ENCODE measurements around the gene NUP62.

The NUP62 gene

DNA sequence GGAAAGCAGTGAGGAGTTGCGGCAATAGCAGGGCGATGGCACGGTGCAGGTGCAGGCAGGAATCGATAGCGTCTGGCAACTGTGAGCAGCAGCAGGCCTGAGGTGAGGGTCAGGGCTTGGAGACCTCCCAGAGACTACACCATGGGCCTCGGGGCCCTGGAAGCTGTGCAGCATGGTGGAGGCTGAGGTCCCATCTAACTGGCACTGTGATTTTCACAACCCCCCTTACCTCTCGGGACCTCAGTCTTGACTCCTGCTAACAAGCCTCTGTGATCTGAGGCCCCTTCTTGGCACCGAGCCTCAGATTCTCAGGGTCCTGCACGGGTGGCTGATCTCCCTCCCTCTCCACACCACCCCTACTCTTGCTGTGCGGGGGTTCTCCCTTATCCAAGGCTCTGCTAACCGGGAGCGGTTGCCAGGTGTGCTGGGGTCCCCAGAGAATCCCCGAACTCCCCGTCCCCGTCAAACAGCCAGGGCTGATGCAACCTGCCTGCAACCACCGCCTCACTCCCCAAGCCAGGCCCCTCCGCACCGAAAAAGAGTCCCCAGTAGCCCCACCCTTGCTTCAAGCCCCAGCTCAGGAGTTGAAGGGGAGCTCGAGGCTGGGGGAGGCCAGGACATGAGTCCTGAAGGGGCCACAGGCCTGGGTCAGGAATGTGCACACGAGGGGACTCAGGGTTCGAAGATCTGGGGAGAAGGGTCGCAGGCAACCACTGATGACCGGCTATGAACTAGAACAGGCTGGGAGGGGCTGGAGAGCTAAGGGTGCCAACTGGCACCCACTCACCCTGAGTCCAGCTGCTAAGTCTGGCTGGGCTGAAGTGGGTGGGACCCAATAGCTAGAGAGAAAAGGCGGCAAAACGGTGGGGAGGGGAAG, 5.1 kb downstream of the NUP62 start:
- no peak for DNase-seq

DNA sequence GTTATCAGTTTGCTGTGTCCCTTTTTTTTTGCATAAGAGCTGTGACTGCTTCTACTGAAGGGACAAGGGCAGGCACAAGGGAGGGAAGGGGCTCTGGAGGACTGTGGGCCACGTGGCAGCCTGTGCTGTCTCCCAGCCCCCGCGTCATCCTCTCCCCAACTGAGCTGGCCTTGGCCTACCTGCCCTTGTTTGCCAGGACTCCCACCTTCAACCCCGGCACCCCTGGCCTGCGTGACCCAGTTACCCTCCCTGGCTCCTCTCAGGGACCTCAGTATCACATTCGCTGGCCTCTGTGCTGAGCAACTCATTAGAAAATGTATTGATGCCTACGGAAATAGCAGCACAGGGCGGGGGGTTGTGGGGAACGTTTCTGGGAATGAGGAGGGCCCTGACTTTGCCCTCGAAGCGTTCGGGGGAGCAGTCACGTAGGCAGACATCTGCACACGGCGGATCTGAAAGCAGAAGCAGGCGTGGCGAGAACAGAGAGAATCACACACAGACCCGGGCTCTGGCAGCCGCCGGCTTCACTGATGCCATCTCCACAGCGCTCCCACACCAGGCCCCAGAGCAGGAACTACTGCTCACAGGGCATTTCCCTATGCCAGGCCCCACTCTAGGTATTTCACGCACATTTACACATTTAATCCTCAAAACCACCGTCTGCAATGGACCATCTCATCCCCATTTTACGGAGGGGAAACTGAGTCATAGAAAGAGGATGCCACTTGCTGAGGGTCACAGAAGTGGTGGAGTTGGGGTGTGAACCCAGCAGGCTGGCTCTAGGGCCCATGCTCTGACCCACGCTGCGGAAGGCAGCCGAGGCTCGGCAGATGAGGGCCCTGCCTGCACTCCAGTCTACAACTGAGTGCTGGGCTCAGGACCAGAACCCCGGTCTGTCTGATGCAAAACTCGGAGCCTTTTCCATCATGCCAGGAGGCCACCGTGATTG, 6.0 kb downstream of the NUP62 start:
- no peak for DNase-seq

DNA sequence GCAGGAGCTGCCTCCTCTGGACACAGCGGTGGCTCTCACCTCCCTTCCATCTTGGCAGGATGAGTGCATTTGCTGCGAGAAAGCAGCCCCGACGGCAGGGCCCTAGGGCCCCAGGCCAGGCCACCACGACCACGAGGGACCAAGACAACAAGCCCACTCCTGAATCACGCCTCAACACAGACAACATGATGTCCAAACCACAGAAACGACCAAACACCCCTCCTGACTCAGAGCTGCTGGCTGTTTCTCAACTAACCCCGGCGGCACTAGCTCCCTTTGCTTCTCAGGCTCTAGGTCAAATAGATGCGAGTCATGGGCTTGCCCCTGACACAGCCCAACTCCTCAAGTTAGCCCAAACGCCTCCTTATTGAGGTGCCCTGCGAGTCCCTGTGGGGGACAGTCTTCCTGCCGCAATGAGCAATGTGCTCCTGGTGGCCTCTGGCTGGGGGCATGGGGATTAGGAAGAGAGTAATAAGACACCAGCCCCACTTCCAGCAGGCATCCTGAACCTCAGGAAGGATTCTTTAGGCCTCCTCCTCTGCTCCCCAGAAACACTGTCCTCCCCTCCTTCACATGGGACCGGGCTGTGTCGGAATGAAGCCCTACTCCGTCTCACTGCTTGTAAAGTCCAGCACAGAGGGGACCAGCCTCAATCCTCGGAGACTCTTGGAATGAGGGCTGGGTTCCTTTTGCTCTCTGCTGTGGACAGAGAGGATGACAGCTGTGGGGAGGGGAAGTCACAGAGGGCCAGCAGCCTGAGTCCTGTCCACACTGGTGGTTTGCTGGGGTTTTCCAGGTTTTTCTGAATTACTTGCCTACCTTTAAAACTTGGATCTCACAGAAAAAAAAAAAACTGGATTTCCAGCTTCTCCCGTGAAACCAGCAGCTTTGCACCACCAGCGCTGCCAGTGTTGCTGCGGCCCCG, 7.2 kb downstream of the NUP62 start:
- DNase-seq, result no peak

DNA sequence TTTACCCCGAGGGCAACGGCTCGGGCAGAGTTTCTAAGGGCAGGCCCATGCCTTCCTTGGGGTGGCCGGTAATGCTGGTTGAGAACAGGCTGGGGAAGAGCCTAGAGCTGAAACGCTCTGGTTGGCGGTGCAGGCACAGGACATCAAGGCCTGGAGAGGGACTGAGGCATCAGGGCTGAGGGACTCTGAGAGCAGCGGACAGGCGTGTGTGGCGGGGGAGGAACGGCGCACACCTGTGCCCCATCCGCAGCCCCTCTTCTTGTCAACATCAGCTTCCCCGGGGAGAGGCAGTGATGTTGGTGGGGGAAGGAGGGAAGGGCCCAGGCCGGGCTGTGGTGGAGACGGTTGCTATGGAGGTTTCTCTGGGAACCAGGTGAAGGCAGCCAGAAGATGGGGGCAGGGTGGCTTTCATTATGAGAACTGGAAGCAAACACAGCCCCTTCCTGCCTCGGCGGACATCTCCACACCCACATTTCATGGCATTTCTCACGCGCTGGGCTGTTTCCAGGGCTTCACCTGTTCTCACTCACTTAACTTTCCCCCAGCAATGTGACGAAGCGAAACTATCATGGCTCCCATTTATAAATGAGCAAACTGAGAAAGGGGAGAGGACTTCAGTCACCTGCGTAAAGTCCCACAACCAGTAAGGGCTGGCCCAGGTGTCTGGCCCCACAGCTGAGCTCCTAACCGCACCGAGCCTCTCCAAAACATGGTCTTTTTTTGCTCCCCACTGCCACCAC, 8.5 kb downstream of the NUP62 start:
- no peak for DNase-seq

DNA sequence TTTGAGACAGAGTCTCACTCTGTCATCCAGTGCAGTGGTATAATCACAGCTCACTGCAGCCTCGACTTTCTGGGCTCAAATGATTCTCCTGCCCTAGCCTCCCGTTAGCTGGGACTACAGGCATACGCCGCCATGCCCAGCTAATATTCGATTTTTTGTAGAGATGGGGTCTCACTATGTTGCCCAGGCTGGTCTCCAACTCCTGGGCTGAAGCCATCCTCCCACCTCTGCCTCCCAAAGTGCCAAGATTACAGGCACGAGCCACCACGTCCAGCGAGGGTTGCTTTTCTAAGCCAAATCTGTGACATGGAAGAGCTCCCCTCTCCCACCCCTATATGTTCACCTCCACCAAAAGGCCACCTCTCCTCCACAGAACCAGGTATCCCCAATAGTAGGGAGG, 11.2 kb downstream of the NUP62 start:
- no peak for DNase-seq

DNA sequence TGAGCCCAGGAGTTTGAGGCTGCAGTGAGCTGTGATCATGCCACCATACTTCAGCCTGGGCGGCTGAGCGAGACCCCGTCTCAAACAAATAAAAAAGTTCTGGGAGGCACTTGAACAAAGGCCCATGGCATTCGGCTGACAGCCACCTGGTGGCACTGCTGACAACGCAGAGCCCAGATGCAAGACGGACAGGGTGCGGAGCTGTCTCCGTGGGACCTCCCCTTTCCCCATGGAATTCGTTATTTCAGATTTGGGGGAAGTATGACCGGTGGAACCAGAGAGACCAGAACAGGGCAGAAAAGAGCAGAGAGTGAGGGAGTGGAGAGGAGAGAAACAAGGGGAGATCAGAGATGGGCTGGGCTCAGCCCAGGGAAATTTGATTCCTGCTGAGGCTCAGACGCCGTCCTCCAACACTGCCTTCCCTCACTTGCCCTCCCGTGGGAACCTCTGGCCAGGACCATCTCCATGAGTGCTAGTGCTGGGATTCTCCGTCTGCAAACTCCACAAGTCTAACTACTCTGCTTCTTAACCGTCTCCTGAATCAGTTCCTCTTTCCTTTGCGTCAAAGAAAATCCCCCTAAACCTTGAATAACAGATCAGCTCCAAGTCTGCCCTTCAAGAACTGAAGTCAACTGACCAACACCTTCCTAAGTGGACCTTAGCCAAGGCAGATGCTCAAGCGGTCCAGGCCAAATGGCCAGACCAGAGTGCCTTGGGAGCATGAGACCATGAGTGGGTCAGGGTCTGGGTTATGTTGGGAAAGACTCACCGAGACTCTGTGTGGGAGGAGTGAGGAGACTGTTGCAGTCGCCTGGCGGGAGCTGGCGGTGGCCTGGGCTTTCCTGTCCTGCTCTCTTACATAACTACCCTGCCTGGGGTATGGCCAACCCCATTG, 12.2 kb downstream of the NUP62 start:
- DNase-seq, result no peak

DNA sequence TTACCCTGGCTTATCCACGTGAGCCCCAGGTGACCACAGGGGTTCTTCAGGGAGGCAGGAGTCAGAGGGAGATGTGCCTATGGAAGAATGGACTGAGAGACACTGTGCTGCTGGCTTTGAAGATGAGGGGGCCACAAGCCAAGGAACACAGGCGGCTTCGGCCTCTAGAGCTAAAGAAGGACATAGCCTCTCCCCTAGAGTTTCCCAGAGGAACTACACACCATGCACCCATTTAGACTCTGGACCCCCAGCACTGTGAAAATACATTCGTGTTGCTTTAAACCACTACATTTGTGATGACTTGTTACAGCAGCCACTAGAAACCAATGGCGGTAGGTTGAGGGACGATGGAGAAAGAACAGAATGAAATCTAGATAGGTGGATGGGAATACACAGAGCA, 14.0 kb downstream of the NUP62 start:
- DNase-seq, result no peak

DNA sequence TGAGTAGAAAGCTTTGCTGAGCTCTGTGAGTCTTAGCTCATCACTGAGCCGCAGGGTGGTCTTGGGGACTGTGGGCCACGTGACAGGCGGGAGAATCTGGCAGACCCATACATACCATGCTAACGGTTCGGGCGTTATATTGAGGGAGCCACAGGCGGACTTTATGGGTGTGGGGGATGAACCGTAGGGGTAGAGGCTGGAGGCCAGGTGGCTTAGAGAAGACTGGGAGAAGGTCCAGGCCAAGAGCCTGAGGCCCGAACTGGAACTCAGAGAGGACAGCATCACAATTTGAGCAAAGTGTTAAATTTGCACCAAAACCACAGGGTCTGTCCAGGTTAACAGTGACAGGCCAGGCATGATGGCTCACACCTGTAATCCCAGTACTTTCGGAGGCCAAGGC, 15.6 kb downstream of the NUP62 start:
- no peak for DNase-seq

DNA sequence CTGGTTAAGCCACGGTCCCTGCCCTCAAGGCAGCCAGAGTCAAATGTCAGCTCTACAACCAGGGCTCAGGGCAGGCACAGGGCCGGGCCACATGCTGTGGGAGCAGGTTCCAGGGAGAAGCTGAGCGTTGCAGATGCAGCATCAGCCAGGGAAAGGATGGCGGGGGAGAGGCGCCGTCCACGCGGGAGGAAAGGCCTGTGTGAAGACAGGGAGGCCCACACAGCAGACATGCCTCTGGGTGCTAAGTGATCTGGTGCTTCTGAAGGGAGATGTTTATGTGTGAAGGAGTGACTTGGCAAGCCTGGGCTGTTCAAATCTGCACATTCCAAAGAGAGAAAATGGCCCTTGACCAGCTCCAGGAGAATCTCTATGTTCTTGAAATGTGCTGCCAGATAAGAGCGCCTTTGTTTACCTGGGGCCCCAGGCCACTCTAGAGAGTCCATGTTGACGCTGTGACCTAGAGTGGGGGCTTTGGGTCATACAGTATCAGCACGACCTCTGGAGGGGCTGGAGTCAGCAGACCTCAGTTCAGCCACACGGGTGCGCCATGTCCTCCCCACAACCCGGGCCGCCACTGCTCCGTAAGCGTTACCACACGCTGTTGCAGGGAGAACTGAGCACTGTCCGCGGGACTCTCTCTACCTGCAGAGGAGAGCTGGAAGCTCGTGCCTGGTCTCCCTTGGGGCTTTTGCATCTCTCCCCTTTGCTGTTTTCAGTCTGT, 16.2 kb downstream of the NUP62 start:
- DNase-seq, result no peak

DNA sequence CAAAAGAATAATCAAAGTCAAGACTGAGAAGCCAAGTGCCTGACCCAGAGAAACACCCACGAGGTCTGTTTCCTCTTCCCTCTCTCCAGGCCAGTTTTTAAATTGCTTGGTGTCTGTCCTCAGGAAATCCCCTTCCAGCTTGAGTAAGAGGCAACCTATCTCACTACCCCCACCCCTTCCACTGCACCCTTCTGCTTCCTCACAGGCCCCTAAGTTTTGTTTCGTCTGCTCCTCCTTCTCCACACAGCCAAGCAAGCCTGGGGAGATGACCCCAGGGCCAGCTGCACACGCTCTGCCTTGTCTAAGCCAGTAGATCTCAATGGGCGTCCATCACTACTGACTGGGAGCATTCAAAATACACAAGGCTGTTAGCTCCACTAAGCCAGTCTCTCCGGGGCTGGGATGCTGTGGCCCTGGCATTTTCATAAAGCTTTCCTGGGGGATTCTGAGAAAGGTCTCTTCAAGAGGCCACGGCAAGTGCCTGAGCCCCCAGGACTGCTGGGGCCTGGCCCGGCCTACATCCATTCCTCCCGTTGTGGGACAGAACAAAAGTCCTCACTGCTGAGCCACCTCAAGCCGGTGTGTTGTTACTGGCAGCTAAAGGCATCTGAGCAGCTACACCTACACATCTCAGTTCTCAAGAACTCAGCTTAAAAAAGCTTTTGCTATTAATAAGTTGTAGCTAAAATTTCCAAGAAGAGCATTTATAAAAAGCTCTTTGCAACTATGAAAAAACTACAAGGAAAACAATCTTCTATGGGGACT, 17.7 kb downstream of the NUP62 start:
- DNase-seq, result no peak

DNA sequence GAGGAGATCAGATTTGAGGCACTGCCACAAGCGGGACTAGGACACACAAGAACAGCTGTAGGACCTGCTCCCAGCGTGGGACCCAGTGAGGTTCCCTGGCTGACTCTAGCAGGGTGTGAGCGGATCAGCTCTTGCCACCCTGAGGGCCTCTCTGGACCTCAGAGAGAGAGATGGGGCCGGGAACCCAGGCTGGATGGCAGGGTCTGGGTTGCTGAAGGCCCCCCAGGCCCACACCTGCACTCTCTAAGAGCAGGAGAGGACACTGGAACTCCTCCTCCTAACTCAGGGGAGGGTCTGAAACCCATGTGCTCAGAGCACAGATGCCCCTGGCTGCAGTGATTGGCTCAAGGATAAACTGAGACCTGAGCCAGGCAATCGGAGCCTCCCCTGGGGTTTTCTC, 19.1 kb downstream of the NUP62 start:
- DNase-seq, result no peak

DNA sequence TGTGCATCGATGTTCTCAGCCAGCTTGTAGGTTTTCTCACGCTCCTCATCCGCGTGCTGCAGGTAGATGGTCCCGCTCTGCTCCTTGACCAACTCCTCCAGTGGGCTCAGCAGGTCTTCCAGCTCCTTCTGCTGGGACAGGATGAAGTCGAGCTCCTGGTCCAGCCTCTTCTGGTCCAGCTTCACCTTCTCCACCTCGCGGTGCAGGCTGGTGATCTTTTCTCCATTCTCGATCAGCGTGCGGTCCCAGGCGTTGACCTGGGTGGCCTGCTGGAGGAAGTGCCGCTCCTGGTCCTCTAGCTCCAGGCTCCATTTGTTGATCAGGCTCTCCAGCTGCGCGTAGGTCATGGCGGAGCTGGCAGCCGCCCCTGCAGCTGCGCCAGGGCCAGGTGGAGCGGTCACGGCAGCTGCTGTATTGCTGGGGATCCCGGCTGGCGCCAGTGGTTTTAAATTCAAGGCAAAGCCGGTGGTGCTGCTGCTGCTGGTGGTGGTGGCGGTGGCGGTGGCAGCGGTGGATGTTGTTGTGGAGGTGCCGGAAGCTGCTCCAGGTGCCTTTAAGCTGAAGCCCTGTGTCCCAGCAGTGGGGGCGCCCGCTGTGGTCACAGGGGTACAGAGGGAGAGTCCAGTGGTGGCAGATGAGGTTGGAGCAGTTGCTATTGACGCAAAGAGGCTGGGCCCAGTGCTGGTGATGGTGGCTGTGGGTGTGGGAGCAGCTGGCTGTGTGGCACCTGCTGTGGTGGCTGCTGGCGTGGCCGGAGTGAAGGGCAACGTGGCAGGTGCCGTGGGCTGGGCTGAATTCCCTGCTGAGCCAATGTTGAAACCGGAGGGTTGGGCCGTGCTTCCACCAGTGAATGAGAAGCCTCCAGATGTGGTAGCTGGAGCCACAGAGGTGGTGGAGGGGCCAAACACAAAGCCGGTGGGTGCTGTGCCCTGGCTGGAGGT, 20.6 kb downstream of the NUP62 start:
- no peak for DNase-seq

DNA sequence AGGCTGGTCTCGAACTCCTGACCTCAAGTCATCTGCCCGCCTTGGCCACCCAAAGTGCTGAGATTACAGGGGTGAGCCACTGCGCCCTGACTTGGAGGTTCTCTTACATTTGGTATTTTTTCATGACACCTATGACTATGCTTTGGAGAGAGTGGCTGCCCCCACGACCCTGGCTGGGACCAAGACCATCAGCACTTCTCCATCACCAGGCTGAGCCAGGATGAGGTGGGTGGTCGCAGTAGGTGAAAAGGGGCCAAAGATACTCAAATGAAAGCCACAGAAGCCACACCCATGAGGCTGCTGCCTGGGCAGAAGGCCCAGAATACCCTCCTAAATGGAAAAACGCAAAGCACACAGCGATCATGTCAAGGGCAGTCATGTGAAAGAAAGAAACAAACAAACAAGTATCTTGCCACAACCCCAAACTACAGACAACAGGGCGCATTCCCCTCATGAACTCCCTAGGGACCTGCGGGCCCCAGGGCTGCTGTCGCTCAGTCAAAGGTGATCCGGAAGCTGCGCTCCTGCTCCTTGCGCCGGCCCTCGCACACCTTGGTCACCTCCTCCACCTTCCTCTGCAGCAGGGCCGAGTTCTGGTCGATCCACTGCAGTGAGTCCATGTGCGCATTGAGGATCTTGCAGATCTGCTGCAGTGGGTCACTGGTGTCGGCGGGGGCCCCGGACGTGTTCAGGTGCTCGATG, 21.4 kb downstream of the NUP62 start:
- no peak for DNase-seq

DNA sequence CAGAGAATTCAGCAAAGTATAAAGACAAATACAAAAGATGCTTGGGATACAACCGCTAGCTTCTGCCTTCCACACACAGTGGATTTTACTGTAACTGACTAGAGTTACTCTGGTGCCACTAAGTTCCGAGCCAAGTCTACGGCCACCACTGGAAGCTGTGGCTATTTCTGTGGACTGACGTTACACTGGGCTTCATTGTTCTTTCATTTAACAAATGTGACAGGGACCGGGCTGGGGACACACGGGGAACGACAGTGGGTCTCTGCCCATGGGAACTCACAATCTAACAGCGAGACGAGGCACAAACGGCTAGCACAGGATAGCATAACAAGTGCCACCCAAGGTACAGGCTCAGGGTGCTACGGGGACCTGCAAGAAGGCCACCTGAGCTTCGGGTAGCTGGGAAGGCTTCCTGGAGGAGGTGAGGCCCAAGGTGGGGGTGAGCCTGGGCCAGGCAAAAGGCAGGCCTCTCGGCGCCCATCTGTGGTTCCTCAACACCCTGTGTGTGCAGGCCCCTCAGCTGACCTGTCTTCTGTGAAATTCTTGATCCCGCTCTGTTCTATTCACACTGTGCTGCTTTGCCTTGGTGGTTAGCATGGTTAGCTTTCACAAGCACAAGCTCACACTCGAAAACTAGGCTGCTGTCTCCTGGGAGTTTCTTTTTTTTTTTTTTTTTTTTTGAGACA, 22.3 kb downstream of the NUP62 start:
- DNase-seq, result no peak

DNA sequence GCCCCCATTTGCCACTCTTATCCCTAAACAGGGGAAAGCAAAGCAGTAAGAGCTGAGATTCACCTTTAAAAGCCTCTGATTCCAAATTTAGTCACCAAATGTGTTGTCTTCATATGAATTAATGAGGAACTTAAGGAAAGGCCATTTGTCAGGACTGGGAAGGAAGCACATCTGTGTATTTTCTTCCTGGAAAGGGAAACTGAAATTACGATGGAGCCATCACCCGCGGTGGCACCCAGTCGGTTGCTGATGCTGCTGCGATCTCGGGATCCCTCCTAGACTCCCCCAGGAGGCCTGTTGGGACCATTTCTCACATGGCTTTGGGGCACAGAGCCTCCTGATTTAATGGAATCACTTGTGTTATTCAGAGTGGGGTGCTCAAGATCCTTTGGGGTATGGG, 25.2 kb downstream of the NUP62 start:
- DNase-seq, result no peak

DNA sequence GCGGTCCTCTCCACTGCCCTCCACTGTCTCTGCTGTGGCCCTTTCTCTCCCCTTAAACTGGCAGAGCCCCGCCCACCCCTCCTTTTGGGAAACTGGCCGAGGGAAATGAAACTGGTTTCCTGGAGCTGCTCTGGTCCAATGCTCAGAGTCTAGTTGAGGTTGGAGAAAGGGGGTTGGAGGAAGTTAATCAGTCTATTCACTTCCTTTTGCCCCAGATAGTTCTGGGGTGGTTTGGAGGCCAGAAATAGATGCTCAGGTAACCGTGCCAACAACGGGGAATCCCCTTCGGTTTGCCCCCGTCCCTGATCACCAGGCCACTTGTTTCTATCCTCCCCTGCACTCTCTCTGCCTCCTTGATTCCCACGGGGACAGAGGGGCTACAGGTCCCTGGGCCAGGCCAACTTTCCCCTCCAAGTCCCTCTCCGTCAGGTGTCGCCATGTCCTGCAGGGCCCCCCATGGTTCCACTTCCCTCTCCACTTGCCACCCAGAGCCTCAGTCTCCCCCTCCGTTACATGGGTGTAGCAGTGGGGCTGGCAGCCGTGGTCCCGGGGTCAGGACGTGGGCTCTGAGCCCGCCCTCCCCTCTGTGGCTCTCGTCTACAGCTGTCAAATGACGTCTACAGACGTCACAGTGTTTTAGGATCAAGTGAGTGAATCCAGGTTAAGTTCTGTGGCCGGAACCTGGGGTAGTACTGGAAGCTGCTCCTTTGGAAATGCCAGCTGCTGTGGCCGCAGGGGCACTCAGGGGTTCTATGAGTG, 32.3 kb downstream of the NUP62 start, which contains the start of gene IL4I1:
IL4I1 (minus strand) TSS at position 25 of the 759 bp plus-strand sequence. CDS start 727 bp downstream, outside the sequence.
- DNase-seq, result no peak
